GM10248 (cell line): ENCODE data around the gene PACS1.

Experiments used
- CTCF ChIA-PET: fragments of 300-600 bp; sonication (Branson Sonifier 250); formaldehyde crosslinking; extraction: SDS; loops from one replicate; lab custom pipeline; 2021; ENCODE audit warnings: antibody characterized with exemption; lab: Yijun Ruan, JAX
- POLR2A ChIA-PET: fragments of 350-650 bp; sonication (Branson Sonifier 250); formaldehyde crosslinking; extraction: SDS; loops from one replicate; lab custom pipeline; 2020; ENCODE audit warnings: antibody characterized with exemption; lab: Yijun Ruan, JAX
- DNase-seq: peaks from one replicate; pipeline ENCODE4 v3.0.0; 2012; ENCODE audit errors: extremely low spot score
- CTCF ChIP-seq: IDR thresholded peaks from 2 replicates; pipeline ENCODE4 v1.5.1; 2012; ENCODE audit warnings: mild to moderate bottlenecking, low read depth; ENCODE audit errors: extremely low read depth, missing control alignments, control extremely low read depth

The PACS1 gene

DNA sequence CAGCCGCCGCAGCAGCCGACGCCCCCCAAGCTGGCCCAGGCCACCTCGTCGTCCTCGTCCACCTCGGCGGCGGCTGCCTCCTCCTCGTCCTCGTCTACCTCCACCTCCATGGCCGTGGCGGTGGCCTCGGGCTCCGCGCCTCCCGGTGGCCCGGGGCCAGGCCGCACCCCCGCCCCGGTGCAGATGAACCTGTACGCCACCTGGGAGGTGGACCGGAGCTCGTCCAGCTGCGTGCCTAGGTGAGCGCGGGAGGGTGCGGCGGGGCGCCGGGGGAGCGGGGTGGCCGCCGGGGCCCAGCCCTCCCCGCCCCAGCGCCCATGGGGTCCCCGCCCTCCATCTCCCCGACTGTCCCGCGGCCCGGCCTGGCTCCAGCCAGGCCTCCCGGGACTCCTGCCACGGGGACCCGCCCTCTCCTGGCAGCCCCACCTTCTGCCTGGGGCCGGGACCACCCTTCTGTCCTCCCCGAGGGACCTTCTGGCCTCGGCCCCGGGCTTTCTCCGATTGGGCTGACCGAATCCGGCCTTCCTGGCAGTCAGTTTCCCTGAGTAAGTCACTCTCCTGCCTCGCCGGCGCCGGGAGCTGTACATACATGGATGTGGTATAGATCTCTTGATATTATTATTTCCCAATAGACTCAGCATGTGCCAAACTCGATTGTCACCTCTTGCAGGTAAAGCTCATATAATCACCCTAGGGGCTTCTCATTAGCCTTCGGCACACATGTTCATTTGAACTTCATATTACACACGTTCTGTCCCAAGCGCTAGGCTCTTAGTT is 720 bp downstream of the PACS1 start:
- CTCF ChIA-PET, result interaction anchor here (0.8 to 8.7 kb wide), 10 partner anchors 8 to 69 kb away, joined by 3 to 143 read pairs (median 24); partner anchors contain the start of gene SF3B2
- POLR2A ChIA-PET, result interaction anchor here (0.6 to 1.3 kb wide), 2 partner anchors 14 to 35 kb away, joined by 3 to 4 read pairs; no protein-coding TSS in a partner anchor
- no peak for DNase-seq
- no peak for TF ChIP-seq CTCF

- TF ChIP-seq CTCF, result no peak
- POLR2A ChIA-PET, result interaction anchor here (1.3 kb wide), 1 partner anchor 14 kb away, joined by 3 read pairs; no protein-coding TSS in a partner anchor
- DNase-seq, result no peak
- CTCF ChIA-PET, result interaction anchor here (0.8 to 7.1 kb wide), 6 partner anchors 8 to 68 kb away, joined by 3 to 62 read pairs (median 22); no protein-coding TSS in a partner anchor
Measured at GRCh38 chr11:66071381-66071801, 1.3 kb downstream of the PACS1 start.

DNA sequence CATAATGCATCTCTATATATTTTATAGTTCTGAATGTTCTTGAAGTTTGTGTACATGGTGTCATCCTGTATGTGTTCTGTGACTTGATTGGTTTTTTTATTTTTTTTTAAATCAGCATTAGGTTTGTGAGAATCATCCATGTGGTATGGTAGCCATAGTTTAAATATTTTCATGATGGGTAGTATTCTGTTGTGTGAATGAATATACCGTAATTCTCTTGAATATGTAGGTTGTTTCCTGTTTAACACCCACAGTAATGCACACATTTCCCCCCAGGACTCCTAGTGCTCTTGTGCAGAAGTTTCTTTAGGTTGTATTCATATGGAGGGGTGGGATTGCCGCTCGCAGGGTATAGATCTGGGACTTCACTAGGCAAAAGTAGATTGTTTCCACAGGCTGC is 2.0 kb downstream of the PACS1 start:
- POLR2A ChIA-PET, result interaction anchor here (0.6 kb wide), 1 partner anchor 1221 kb away, joined by 4 read pairs; no protein-coding TSS in a partner anchor

DNA sequence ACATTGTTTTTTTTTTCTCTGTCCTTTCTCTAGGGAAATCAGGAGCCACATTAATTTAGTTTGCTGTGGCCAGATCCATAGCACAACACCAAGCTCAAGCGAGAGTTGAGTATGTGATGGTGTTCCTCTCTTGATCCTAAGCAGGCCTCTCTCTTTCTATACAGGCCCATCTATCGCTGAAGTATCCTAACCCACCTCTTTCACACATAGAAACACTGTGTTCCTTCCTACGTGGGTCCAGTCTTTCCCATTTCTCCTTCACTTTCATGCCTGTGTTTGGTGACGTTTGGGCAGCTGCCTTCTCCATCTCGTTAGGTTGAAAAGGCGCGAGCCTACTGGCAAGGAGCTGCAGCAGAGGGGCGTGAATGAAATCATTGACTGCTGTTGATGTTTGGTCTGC is 2.4 kb downstream of the PACS1 start:
- ChIA-PET POLR2A (interaction anchor here (0.6 kb wide), 1 partner anchor 1222 kb away, joined by 4 read pairs; no protein-coding TSS in a partner anchor), CTCF (interaction anchor here (6.8 to 7.1 kb wide), 2 partner anchors 7 to 42 kb away, joined by 43 to 62 read pairs; no protein-coding TSS in a partner anchor)
- no peak for TF ChIP-seq CTCF
- DNase-seq, result no peak

More for the DNA sequence above, 2.0 kb downstream of the PACS1 start:
- CTCF ChIA-PET, result interaction anchor here (1.0 to 7.1 kb wide), 3 partner anchors 7 to 68 kb away, joined by 3 to 62 read pairs (median 43); no protein-coding TSS in a partner anchor
- DNase-seq, result no peak
- TF ChIP-seq CTCF, result no peak

DNA sequence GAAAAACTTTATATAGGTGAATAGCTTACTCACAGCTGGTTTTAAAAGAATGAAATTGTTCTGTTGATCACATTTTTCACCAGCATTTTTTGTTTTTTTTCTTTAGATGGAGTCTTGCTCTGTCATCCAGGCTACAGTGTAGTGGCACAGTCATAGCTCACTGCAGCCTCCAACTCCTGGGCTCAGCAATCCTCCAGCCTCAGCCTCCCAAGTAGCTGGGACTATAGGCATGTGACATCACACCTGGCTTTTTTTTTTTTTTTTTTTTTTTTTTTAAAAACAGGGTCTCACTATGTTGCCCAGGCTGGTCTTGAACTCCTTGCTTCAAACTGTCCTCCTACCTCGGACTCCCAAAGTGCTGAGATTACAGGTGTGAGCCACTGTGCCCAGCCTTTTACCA is 3.6 kb downstream of the PACS1 start:
- no peak for TF ChIP-seq CTCF
- DNase-seq, result no peak
- ChIA-PET POLR2A (interaction anchor here (0.6 kb wide), 1 partner anchor 385 kb away, joined by 4 read pairs; no protein-coding TSS in a partner anchor), CTCF (interaction anchor here (1.7 to 7.1 kb wide), 2 partner anchors 6 to 29 kb away, joined by 11 to 62 read pairs; no protein-coding TSS in a partner anchor)

DNA sequence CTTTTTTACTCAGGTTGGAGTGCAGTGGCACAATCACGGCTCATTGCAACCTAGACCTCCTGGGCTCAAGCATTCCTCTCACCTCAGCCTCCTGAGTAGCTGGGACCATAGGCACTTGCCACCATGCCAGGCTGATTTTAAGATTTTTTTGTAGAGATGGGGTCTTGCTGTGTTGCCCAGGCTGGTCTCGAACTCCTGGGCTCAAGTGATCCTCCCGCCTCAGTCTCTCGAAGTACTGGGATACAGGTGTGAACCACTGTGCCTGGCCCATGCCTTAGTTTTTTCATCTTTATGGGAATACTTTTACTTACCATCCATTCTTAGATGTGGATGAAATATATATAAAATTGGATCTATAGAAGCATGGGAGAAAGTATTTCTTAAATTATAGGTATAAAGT is 5.2 kb downstream of the PACS1 start:
- POLR2A ChIA-PET, result no interaction called here
- TF ChIP-seq CTCF, result no peak

More for the DNA sequence above, 5.2 kb downstream of the PACS1 start:
- CTCF ChIA-PET, result interaction anchor here (1.1 to 1.7 kb wide), 2 partner anchors 30 to 39 kb away, joined by 3 to 11 read pairs; no protein-coding TSS in a partner anchor
- DNase-seq, result no peak
